Neuronal stem cell (in vitro differentiated cells): ENCODE data around the gene SIM2.

Source experiments
- DNase-seq: peaks from one replicate; pipeline ENCODE4 v3.0.0-alpha.2; 2013; ENCODE audit warnings: low spot score
- H2AFZ ChIP-seq: one replicate; pipeline ENCODE4 v1.6.1; 2013; ENCODE audit warnings: mild to moderate bottlenecking, low read length, inconsistent platforms
- H2AK5ac ChIP-seq: 2 replicates; pipeline ENCODE4 v1.6.1; 2013; ENCODE audit warnings: low read depth, mild to moderate bottlenecking, inconsistent platforms, low read length, moderate library complexity, mixed read lengths
- H2BK120ac ChIP-seq: 2 replicates; pipeline ENCODE4 v1.6.1; 2013; ENCODE audit warnings: low read depth, mild to moderate bottlenecking, inconsistent platforms, low read length, moderate library complexity, mixed read lengths
- H2BK12ac ChIP-seq: one replicate; pipeline ENCODE4 v1.6.1; 2013; ENCODE audit warnings: low read length, inconsistent platforms
- H2BK15ac ChIP-seq: 2 replicates; pipeline ENCODE4 v1.6.1; 2013; ENCODE audit warnings: mild to moderate bottlenecking, low read length, inconsistent platforms, mixed read lengths
- H2BK5ac ChIP-seq: one replicate; pipeline ENCODE4 v1.6.1; 2013; ENCODE audit warnings: inconsistent platforms, mild to moderate bottlenecking, low read length, moderate library complexity
- H3K14ac ChIP-seq: one replicate; pipeline ENCODE4 v1.6.1; 2013; ENCODE audit warnings: low read length, inconsistent platforms
- H3K18ac ChIP-seq: 2 replicates; pipeline ENCODE4 v1.6.1; 2013; ENCODE audit warnings: low read length, inconsistent platforms
- H3K23ac ChIP-seq: 2 replicates; pipeline ENCODE4 v1.6.1; 2013; ENCODE audit warnings: low read depth, mild to moderate bottlenecking, mixed read lengths, low read length, inconsistent platforms; ENCODE audit not compliant: poor library complexity
- H3K27ac ChIP-seq: replicated peaks from 3 replicates; pipeline ENCODE4 v1.5.1; 2013; ENCODE audit warnings: low read length, inconsistent platforms
- H3K27me3 ChIP-seq, 3 experiments: 2 replicates each; pipeline ENCODE4 v1.6.1; 2013; ENCODE audit warnings: low read length in 3 of 3, mild to moderate bottlenecking in 2 of 3, inconsistent platforms in 1 of 3, low read depth in 1 of 3, mixed read lengths in 1 of 3, moderate library complexity in 1 of 3; ENCODE audit not compliant: control insufficient read depth in 3 of 3, insufficient read depth in 3 of 3
- H3K36me3 ChIP-seq, 2 donors: replicated peaks in 1 of 2; 2 replicates each; pipeline ENCODE4 v1.6.1; 2013; ENCODE audit warnings: low read length in 2 of 2; ENCODE audit not compliant: control insufficient read depth in 2 of 2, insufficient read depth in 2 of 2
- H3K4ac ChIP-seq: 2 replicates; pipeline ENCODE4 v1.6.1; 2013; ENCODE audit warnings: inconsistent platforms, mild to moderate bottlenecking, low read length, moderate library complexity
- H3K4me1 ChIP-seq, 2 donors: 1 replicate in 1 of 2; 2 replicates in 1 of 2; pipeline ENCODE4 v1.6.1; 2013; ENCODE audit warnings: low read length in 2 of 2, low read depth in 1 of 2; ENCODE audit not compliant: control insufficient read depth in 2 of 2, insufficient read depth in 1 of 2
- H3K4me2 ChIP-seq: one replicate; pipeline ENCODE4 v1.6.1; 2013; ENCODE audit warnings: mild to moderate bottlenecking, low read length, inconsistent platforms; ENCODE audit not compliant: insufficient read depth, poor library complexity, severe bottlenecking
- H3K4me3 ChIP-seq, 2 donors: 2 replicates each; pipeline ENCODE4 v1.5.1; 2013; ENCODE audit warnings: low read length in 2 of 2, mild to moderate bottlenecking in 2 of 2, inconsistent platforms in 1 of 2, moderate library complexity in 1 of 2
- H3K79me1 ChIP-seq: one replicate; pipeline ENCODE4 v1.6.1; 2013; ENCODE audit warnings: low read depth, mild to moderate bottlenecking, inconsistent platforms, low read length, moderate library complexity
- H3K9ac ChIP-seq: one replicate; pipeline ENCODE4 v1.6.1; 2013; ENCODE audit warnings: mild to moderate bottlenecking, low read depth, low read length, inconsistent platforms; ENCODE audit not compliant: poor library complexity
- H3K9me3 ChIP-seq, 2 donors: replicated peaks in 1 of 2; 2 replicates each; pipeline versions ENCODE3 to v1.6.1; 2013; ENCODE audit warnings: low read length in 2 of 2, mild to moderate bottlenecking in 2 of 2, inconsistent platforms in 1 of 2, low read depth in 1 of 2, mixed read lengths in 1 of 2, moderate library complexity in 1 of 2; ENCODE audit not compliant: control insufficient read depth in 2 of 2, insufficient read depth in 1 of 2
- H4K8ac ChIP-seq: one replicate; pipeline ENCODE4 v1.6.1; 2013; ENCODE audit warnings: low read depth, mild to moderate bottlenecking, inconsistent platforms, low read length, moderate library complexity
- H4K91ac ChIP-seq: one replicate; pipeline ENCODE4 v1.6.1; 2013; ENCODE audit warnings: low read length, low read depth, mild to moderate bottlenecking, inconsistent platforms; ENCODE audit not compliant: poor library complexity
- WGBS, 2 donors: extraction: QIAGEN DNeasy Blood & Tissue Kit; methylation state at CpG; one replicate each; pipeline ENCODE4 v1.1.7; 2013; ENCODE audit warnings: missing lambda C conversion rate in 2 of 2, mixed read lengths in 1 of 2; ENCODE audit not compliant: insufficient read length in 2 of 2, insufficient replicate concordance in 1 of 2; ENCODE audit errors: extremely low coverage in 2 of 2; 5-methylcytosine and 5-hydroxymethylcytosine counted together

Gene SIM2

GRCh38 chr21:36697060-36697850 lies 1.7 kb upstream of the SIM2 start:
- DNase-seq = no peak
- peaks cover 85 to 99% (median 98%) of the 10 kb centered on the region in 3 experiments for H3K27me3 ChIP-seq
- H3K4me1 ChIP-seq = peaks cover 6 to 25% of the 10 kb centered on the region in 2 donors
- H3K14ac ChIP-seq = no peak overlapping the region
- no peak overlapping the region for H2BK120ac ChIP-seq
- peak overlapping the region; percentile 75 for H2AK5ac ChIP-seq
- H3K79me1 ChIP-seq = peaks cover 2% of the 10 kb centered on the region
- H2AFZ ChIP-seq = no peak overlapping the region
- peak overlapping the region; percentile 44 for H3K23ac ChIP-seq
- peak overlapping the region; percentile 90 for H3K18ac ChIP-seq
- peaks cover 0 to 3% of the 10 kb centered on the region in 2 donors for H3K9me3 ChIP-seq
- no peak overlapping the region for H3K4ac ChIP-seq
- H2BK12ac ChIP-seq = peak overlapping the region; percentile 82
- peak overlapping the region; percentile 21 for H3K9ac ChIP-seq
- H3K4me2 ChIP-seq = peak overlapping the region; percentile 37
- H3K36me3 ChIP-seq = no peaks in the 10 kb centered on the region
- no peak overlapping the region for H3K4me3 ChIP-seq
- H2BK15ac ChIP-seq = peak overlapping the region; percentile 67
- WGBS, 2 donors = no CpG with 5 or more reads among the region's 58 CpGs
- no peak overlapping the region for H2BK5ac ChIP-seq
- H4K8ac ChIP-seq = peak overlapping the region; percentile 17
- no peak overlapping the region for H4K91ac ChIP-seq
- no peak overlapping the region for H3K27ac ChIP-seq

GRCh38 chr21:36697851-36698384 lies 997 bp upstream of the SIM2 start:
- Histone ChIP-seq H2BK15ac (peak overlapping the region; percentile 55), H3K79me1 (peaks cover 2% of the 10 kb centered on the region), H3K18ac (peak overlapping the region; percentile 90), H3K36me3 (no peaks in the 10 kb centered on the region), H4K91ac (no peak overlapping the region), H3K9ac (peak overlapping the region; percentile 21), H2BK120ac (no peak overlapping the region), H3K27ac (no peak overlapping the region), H2BK5ac (peak overlapping the region; percentile 24), H3K4me2 (peak overlapping the region; percentile 79), H4K8ac (peak overlapping the region; percentile 43), H2AFZ (peak overlapping the region; percentile 83), H3K4me3 (no peak overlapping the region), H3K4me1 (peaks cover 6 to 25% of the 10 kb centered on the region in 2 donors), H3K27me3 (peaks cover 88 to 99% (median 98%) of the 10 kb centered on the region in 3 experiments), H3K23ac (peak overlapping the region; percentile 90), H3K14ac (peak overlapping the region; percentile 78), H3K4ac (no peak overlapping the region), H3K9me3 (peaks cover 0 to 3% of the 10 kb centered on the region in 2 donors), H2BK12ac (peak overlapping the region; percentile 82), H2AK5ac (peak overlapping the region; percentile 75)
- WGBS, 2 donors = no CpG with 5 or more reads among the region's 33 CpGs
- DNase-seq = no peak

GRCh38 chr21:36698385-36698980 lies 432 bp upstream of the SIM2 start:
- peak; percentile 40 for DNase-seq
- H2BK5ac ChIP-seq = peak overlapping the region; percentile 24
- peak overlapping the region; percentile 43 for H4K8ac ChIP-seq
- H2BK12ac ChIP-seq = peak overlapping the region; percentile 52
- peak overlapping the region; percentile 79 for H3K4me2 ChIP-seq
- peak overlapping the region; percentile 90 for H3K23ac ChIP-seq
- H3K27me3 ChIP-seq = peaks cover 90 to 99% (median 98%) of the 10 kb centered on the region in 3 experiments
- no peaks in the 10 kb centered on the region for H3K36me3 ChIP-seq
- no peak overlapping the region for H4K91ac ChIP-seq
- H3K4me3 ChIP-seq = peak overlapping the region; percentile 24 to 75
- H3K4ac ChIP-seq = no peak overlapping the region
- no peak overlapping the region for H2BK15ac ChIP-seq
- peak overlapping the region; percentile 90 for H3K18ac ChIP-seq
- peaks cover 2% of the 10 kb centered on the region for H3K79me1 ChIP-seq
- peak overlapping the region; percentile 83 for H2AFZ ChIP-seq
- H3K4me1 ChIP-seq = peaks cover 6 to 25% of the 10 kb centered on the region in 2 donors
- no peak overlapping the region for H2BK120ac ChIP-seq
- H3K27ac ChIP-seq = no peak overlapping the region
- no CpG with 5 or more reads among the region's 62 CpGs for WGBS, 2 donors
- peak overlapping the region; percentile 78 for H3K14ac ChIP-seq
- peak overlapping the region; percentile 72 for H3K9ac ChIP-seq
- peak overlapping the region; percentile 75 for H2AK5ac ChIP-seq
- peaks cover 3% of the 10 kb centered on the region in 2 donors for H3K9me3 ChIP-seq
